Coronary artery (tissue), 2 donors: ENCODE results near the gene ABTB1.

Experiments used
- DNase-seq: peaks from one replicate; pipeline ENCODE4 v3.0.0-alpha.2; 2017; ENCODE audit warnings: low spot score
- H3K27ac ChIP-seq, 2 donors: fragments of 200-600 bp; sonication (generic); one replicate each; pipeline ENCODE4 v1.5.1; 2016 to 2019
- H3K4me3 ChIP-seq: fragments of 200-600 bp; sonication (generic); 2 replicates; pipeline ENCODE4 v1.5.1; 2016; ENCODE audit warnings: mild to moderate bottlenecking, moderate library complexity
- TF ChIP-seq, protein P1 (sequence below): fragments of 200-600 bp; sonication (generic); IDR thresholded peaks from one replicate; pipeline ENCODE4 v1.5.1; 2019; ENCODE audit warnings: antibody characterized with exemption

The ABTB1 gene

DNA sequence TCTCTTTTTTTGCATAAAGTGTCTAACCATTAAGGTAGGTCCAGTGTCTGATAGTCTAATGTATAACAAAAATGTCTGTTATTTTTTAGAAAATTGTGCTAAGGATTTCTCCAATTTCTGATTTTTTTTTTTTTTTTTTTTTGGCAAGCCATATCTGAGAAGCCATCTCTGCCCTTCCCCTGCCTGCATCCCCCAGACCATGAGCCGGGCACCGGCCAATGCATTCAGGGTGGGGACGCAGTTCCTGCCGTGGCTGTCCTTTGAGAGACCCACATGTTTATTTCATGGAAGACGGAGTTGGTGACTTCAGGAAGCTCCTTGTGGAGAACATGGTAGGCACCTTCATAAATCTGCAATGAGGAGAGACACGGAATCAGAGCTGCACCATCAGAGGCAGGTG lies 19.2 kb downstream of the ABTB1 start:
- DNase-seq = no peak
- TF ChIP-seq, protein P1, sequence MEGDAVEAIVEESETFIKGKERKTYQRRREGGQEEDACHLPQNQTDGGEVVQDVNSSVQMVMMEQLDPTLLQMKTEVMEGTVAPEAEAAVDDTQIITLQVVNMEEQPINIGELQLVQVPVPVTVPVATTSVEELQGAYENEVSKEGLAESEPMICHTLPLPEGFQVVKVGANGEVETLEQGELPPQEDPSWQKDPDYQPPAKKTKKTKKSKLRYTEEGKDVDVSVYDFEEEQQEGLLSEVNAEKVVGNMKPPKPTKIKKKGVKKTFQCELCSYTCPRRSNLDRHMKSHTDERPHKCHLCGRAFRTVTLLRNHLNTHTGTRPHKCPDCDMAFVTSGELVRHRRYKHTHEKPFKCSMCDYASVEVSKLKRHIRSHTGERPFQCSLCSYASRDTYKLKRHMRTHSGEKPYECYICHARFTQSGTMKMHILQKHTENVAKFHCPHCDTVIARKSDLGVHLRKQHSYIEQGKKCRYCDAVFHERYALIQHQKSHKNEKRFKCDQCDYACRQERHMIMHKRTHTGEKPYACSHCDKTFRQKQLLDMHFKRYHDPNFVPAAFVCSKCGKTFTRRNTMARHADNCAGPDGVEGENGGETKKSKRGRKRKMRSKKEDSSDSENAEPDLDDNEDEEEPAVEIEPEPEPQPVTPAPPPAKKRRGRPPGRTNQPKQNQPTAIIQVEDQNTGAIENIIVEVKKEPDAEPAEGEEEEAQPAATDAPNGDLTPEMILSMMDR = no peak
- no peak overlapping the region for H3K4me3 ChIP-seq
- H3K27ac ChIP-seq = no peak overlapping the region

DNA sequence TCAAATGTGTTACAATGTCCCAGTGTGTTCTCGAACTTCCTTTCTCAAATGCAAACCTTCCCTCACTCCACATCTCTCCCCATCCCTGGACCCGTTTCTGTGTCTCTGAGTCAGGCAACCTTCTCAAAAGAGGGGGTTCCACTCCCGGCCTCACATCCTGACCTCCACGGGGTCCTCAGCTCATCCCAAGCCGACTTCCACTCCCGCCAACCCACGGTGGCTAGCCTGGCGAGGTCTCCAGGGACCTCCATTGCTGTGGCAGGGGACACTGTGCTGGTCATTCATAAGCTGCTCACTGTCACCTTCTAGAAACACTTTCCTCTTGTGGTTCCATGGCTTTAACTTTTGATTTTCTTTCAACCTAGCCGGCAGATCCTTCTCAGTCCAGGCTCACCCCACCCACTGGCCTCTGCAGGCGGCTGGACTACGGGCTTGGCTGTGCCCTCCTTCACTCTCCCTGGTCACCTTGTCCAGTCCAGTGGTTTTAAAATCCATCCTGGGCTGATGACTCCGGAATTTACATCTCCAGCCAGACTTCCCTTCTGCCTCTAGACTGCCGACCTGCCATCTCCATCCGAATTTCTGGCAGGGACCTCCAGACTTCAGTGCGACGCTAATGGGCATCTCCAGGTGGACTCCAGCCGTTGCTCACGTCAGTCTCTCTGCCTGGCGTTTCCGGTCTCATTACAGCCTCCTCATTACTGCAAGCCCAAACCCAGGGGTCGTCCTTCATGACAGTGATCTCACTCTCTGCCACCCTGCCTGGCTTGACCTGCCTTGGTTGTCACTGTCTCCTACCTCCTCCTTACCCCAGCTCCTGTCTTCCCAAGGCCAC lies 20.0 kb downstream of the ABTB1 start:
- no peak overlapping the region for H3K4me3 ChIP-seq
- TF ChIP-seq, protein P1 = no peak
- no peak for DNase-seq
- H3K27ac ChIP-seq = peak overlapping the region in 1 of 2 donors; percentile 27

DNA sequence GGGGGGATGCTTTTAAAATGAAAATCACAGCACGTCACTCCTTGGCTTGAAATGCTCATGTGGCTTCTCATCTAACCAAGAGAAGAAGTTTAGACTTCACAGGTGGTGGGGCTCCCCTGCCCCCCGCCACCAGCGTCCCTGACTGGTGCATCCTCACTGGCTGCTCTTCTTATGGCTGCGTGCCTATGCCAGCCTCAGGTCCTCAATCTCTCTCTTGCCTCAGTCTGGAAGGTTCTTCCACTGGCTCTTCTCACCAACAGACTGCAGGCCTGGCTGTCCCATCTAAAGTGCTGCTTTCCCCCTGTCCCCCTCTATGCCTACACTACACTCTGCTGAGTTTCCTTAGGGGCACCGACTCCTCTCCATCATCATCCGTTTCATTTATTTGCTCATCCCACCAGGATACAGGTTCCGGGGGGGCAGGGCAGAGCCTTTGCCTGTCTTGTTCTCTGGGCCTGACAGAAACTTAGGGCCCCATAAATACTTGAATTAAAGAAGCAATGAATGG lies 20.6 kb downstream of the ABTB1 start:
- TF ChIP-seq, protein P1 = no peak
- Histone ChIP-seq H3K4me3 (no peak overlapping the region), H3K27ac (peak overlapping the region in 1 of 2 donors; percentile 27)
- DNase-seq = no peak

DNA sequence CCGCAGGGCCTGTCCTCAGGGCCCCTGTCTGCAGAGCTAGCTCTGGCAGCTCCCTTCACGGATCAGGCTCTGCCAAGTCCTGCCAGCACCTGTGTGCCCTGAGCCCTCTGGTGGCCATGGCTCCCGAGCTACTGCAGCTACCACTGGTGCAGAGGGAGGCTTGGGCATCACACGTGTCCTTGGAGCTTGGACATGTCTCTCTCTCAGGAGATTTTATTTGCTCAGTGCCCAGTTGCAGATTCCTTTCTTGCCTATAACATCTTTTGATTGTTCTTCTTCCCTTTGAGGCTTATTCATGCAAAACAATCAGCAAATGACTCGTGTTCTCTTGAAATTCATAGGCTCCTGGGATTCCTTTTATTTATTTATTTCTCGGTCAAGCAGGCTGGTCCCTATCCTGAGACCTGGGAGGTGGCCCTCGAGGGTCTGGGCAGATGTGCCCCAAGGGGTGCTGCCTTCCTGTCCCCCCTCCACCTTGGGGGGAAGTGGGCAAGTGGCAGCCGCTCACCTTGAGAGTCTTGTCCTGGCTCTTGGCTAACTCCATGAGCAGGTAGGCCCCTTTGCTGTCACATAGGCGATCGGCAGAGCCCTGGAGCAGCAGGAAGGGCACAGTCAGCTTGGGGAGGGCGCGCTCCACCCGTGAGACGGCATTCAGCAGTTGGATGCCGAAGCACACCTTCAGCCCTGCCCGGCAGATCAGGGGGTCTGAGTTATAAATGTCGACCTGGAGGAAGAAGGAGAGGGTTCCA lies 21.9 kb downstream of the ABTB1 start:
- no peak overlapping the region for H3K4me3 ChIP-seq
- TF ChIP-seq, protein P1 = no peak
- peak overlapping the region in 1 of 2 donors; percentile 96 for H3K27ac ChIP-seq
- no peak for DNase-seq

DNA sequence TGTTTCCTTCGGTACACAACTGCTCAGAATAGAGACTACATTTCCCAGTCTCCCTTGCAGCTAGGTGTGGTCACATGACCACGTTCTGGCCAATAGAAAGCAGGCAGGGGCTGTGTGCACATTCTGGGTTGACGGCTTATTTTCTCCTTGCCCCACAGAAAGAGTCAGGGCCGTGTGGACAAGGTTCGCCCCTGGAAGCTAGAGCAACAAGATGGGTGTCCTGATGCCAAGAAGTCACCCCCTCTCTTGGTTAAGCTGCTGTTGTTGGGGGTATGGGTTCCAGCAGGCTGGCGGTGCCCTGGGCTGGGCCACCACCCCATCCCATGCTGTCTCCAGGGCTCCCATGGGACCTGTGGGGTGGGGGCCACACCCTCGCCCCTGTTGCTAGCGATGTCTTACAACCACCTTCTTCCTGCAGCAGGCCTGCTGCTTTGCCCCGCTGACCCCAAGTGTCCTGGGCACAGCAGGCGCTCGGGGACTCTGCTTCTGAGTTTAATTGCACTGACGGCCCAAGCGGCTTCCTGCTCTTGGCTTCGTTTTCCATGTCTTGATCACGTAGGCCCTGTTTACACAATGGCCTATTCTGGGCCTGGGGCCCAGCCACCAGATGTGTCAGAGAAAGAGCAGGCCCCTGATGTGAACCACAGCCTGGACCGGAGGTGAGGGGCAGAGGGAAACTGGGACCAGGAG lies 24.9 kb downstream of the ABTB1 start:
- TF ChIP-seq, protein P1 = no peak
- H3K4me3 ChIP-seq = peak overlapping the region; percentile 57
- peak; percentile 91 for DNase-seq
- peak overlapping the region; percentile 96 to 97 for H3K27ac ChIP-seq

DNA sequence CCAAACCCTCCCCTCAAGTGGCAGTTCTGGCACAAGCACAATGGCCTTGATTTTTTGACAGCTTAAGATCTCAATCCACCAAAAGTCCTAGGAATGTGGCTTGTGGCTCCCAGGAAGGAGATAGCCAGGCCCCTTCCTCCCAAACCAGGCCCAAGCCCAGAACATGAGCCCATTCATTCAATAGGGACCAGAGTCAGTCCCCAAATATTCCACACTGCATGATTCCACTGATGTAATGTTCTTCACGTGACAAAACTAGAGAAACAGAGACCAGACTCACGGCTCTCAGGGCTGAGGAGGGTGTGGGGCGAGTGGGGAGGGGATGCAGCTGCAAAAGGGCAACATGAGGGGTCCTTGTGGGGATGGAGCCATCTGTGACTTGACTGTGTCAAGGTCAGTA lies 25.5 kb downstream of the ABTB1 start:
- TF ChIP-seq, protein P1 = no peak
- H3K4me3 ChIP-seq = no peak overlapping the region
- H3K27ac ChIP-seq = peak overlapping the region; percentile 96 to 97
- DNase-seq = no peak
